ENCODE measurements around the gene RELN.

- TF ChIP-seq CTCF (IDR thresholded peaks at IDR 0.05) (no peak), POLR2A (IDR thresholded peaks at IDR 0.05) (no peak)
Measured at GRCh38 chr7:103683348-103683747, 306.1 kb downstream of the RELN start.
